MM.1S (cell line): ENCODE measurements around the gene BAIAP2L2.

ENCODE experiments used
- DNase-seq: peaks from one replicate; pipeline ENCODE4 v3.0.0-alpha.2; 2015
- H2AFZ ChIP-seq: fragments of 300-600 bp; sonication (generic); 2 replicates; pipeline ENCODE4 v1.6.0; 2016; ENCODE audit warnings: antibody characterized with exemption, low read length
- H3F3A ChIP-seq: fragments of 300-600 bp; sonication (generic); 2 replicates; pipeline ENCODE4 v1.6.1; 2016; ENCODE audit warnings: mild to moderate bottlenecking, antibody characterized with exemption, low read length, moderate library complexity, mixed read lengths; ENCODE audit not compliant: insufficient read depth
- H3K27ac ChIP-seq: fragments of 300-600 bp; sonication (generic); 2 replicates; pipeline ENCODE4 v1.5.1; 2016; ENCODE audit warnings: mild to moderate bottlenecking, low read length
- H3K27me3 ChIP-seq: fragments of 300-600 bp; sonication (generic); replicated peaks from 2 replicates; pipeline ENCODE4 v1.6.0; 2016; ENCODE audit warnings: low read length; ENCODE audit not compliant: insufficient read depth
- H3K36me3 ChIP-seq: fragments of 300-600 bp; sonication (generic); replicated peaks from 2 replicates; pipeline ENCODE4 v1.6.1; 2016; ENCODE audit warnings: mild to moderate bottlenecking, low read length, mixed read lengths; ENCODE audit not compliant: insufficient read depth
- H3K4me1 ChIP-seq: fragments of 300-600 bp; sonication (generic); 2 replicates; pipeline ENCODE4 v1.6.1; 2016; ENCODE audit warnings: low read length, mixed read lengths
- H3K4me2 ChIP-seq: fragments of 300-600 bp; sonication (generic); 2 replicates; pipeline ENCODE4 v1.6.0; 2016; ENCODE audit warnings: low read depth, low read length
- H3K4me3 ChIP-seq: fragments of 300-600 bp; sonication (generic); 2 replicates; pipeline ENCODE4 v1.5.1; 2016; ENCODE audit warnings: low read length, mixed read lengths
- H3K79me2 ChIP-seq: fragments of 300-600 bp; sonication (generic); 2 replicates; pipeline ENCODE4 v1.6.1; 2016; ENCODE audit warnings: mixed run types, low read length, mixed read lengths
- H3K9ac ChIP-seq: fragments of 300-600 bp; sonication (generic); 2 replicates; pipeline ENCODE4 v1.6.1; 2016; ENCODE audit warnings: low read length, mixed read lengths
- H3K9me2 ChIP-seq: fragments of 300-600 bp; sonication (generic); replicated peaks from 2 replicates; pipeline ENCODE4 v1.6.1; 2016; ENCODE audit warnings: mild to moderate bottlenecking, low read length, mixed read lengths; ENCODE audit not compliant: insufficient read depth
- H3K9me3 ChIP-seq: fragments of 300-600 bp; sonication (generic); replicated peaks from 2 replicates; pipeline ENCODE4 v1.6.1; 2016; ENCODE audit warnings: mild to moderate bottlenecking, low read length, mixed read lengths; ENCODE audit not compliant: insufficient read depth
- H4K20me1 ChIP-seq: fragments of 300-600 bp; sonication (generic); 2 replicates; pipeline ENCODE4 v1.6.1; 2016; ENCODE audit warnings: mild to moderate bottlenecking, low read length, moderate library complexity, mixed read lengths; ENCODE audit not compliant: insufficient read depth
- CTCF ChIP-seq: fragments of 300-600 bp; sonication (generic); IDR thresholded peaks from 2 replicates; pipeline ENCODE4 v1.5.1; 2016; ENCODE audit warnings: antibody characterized with exemption, low read length, mixed read lengths
- EZH2 ChIP-seq: fragments of 300-600 bp; sonication (generic); optimal IDR thresholded peaks from 2 replicates; pipeline ENCODE3; 2017; ENCODE audit warnings: low read depth, mild to moderate bottlenecking, antibody characterized with exemption, low read length, mixed read lengths
- EZH2phosphoT487 ChIP-seq: fragments of 300-600 bp; sonication (generic); IDR thresholded peaks from 2 replicates; pipeline ENCODE4 v1.6.1; 2018; ENCODE audit warnings: antibody characterized with exemption, low read length

BAIAP2L2 gene

DNA sequence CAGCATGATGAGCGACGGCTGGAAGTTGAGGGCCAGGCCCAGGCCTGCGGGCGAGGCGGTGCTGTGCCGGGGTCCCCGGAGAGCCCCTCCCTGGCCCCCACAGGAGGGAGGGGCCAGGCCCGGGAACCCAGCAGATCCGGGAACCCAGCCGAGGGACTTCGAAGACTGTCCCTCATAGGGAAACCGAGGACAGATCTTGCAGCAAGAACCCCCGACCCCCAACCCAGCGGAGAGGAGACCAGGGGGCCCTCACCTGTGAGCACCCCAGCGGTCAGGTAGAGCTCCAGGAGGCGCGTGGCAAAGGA lies 28.9 kb downstream of the BAIAP2L2 start:
- TF ChIP-seq EZH2 (no peak), CTCF (no peak), EZH2phosphoT487 (no peak)
- no peaks in the 10 kb centered on the region for H3K79me2 ChIP-seq
- H3K9me2 ChIP-seq, result no peaks in the 10 kb centered on the region
- no peaks in the 10 kb centered on the region for H4K20me1 ChIP-seq
- H3K27me3 ChIP-seq, result no peaks in the 10 kb centered on the region; the same call in 1 of the 2 replicates
- no peak overlapping the region for H2AFZ ChIP-seq
- H3F3A ChIP-seq, result no peaks in the 10 kb centered on the region
- DNase-seq, result no peak
- no peak overlapping the region for H3K4me2 ChIP-seq
- no peak overlapping the region for H3K27ac ChIP-seq
- no peaks in the 10 kb centered on the region for H3K9me3 ChIP-seq
- no peak overlapping the region for H3K4me3 ChIP-seq
- H3K9ac ChIP-seq, result no peak overlapping the region
- H3K36me3 ChIP-seq, result no peaks in the 10 kb centered on the region
- H3K4me1 ChIP-seq, result no peaks in the 10 kb centered on the region

- DNase-seq, result no peak
- Histone ChIP-seq H3F3A (no peaks in the 10 kb centered on the region), H3K9me3 (no peaks in the 10 kb centered on the region), H4K20me1 (no peaks in the 10 kb centered on the region), H3K4me2 (no peak overlapping the region), H3K27ac (no peak overlapping the region), H3K79me2 (no peaks in the 10 kb centered on the region), H3K4me3 (no peak overlapping the region), H3K9ac (no peak overlapping the region), H2AFZ (no peak overlapping the region), H3K36me3 (no peaks in the 10 kb centered on the region), H3K27me3 (no peaks in the 10 kb centered on the region; the same call in 1 of the 2 replicates), H3K9me2 (no peaks in the 10 kb centered on the region), H3K4me1 (no peaks in the 10 kb centered on the region)
- no peak for TF ChIP-seq EZH2
- no peak for TF ChIP-seq EZH2phosphoT487
- no peak for TF ChIP-seq CTCF
These were observed 29.4 kb downstream of the BAIAP2L2 start for GRCh38 chr22:38080850-38081635.

DNA sequence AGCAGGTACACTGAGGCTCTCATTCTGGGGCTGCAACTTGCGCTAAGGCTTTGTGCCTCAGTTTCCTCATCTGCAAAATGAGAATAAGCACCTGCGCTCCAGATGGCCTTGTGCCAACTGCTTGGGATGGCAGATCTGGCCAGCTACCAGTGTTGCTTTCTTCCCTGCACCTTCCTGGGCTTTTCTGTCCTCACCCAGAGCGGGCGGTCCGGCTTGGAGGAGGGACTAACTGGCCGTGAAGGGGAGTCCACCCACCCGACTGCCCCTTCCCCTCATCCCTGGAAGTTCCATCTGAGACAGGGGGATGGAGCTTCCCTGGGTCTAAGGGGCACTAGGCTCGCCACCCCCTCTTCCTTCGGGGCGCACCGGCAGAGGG lies 30.0 kb downstream of the BAIAP2L2 start:
- H3K27me3 ChIP-seq, result no peaks in the 10 kb centered on the region; the same call in 1 of the 2 replicates
- no peak overlapping the region for H3K4me3 ChIP-seq
- no peak overlapping the region for H2AFZ ChIP-seq
- H3K4me1 ChIP-seq, result no peaks in the 10 kb centered on the region
- H3K9me2 ChIP-seq, result no peaks in the 10 kb centered on the region
- H3K9me3 ChIP-seq, result no peaks in the 10 kb centered on the region
- H3K9ac ChIP-seq, result no peak overlapping the region
- TF ChIP-seq CTCF (no peak), EZH2 (no peak), EZH2phosphoT487 (no peak)
- H3K36me3 ChIP-seq, result no peaks in the 10 kb centered on the region
- no peak overlapping the region for H3K27ac ChIP-seq
- H4K20me1 ChIP-seq, result no peaks in the 10 kb centered on the region
- no peaks in the 10 kb centered on the region for H3K79me2 ChIP-seq
- no peak for DNase-seq
- H3K4me2 ChIP-seq, result no peak overlapping the region
- no peaks in the 10 kb centered on the region for H3F3A ChIP-seq
